ENCODE data around the gene C5orf63.

C5orf63 gene

GRCh38 chr5:127098241-127098640, 24.9 kb upstream of the C5orf63 start:
- no peak overlapping the region for H3K4me3 ChIP-seq (ENCODE audit: low read depth, low read length)
- no peak for DNase-seq (ENCODE audit: low read depth, low spot score)
- in situ Hi-C loops (cut with HindIII; ENCODE audit: low sequenced_read_pairs) = no loop called here
- TF ChIP-seq CTCF (IDR thresholded peaks at IDR 0.05; ENCODE audit: low read depth, low read length) = no peak

GRCh38 chr5:127097278-127097677, 24.0 kb upstream of the C5orf63 start:
- TF ChIP-seq CTCF (IDR thresholded peaks at IDR 0.05; ENCODE audit: low read depth, low read length) = no peak
- H3K4me3 ChIP-seq (ENCODE audit: low read depth, low read length) = no peak overlapping the region
- peak; percentile 40 for DNase-seq (ENCODE audit: low read depth, low spot score)
- in situ Hi-C loops (cut with HindIII; ENCODE audit: low sequenced_read_pairs) = no loop called here

GRCh38 chr5:127096328-127096993, 23.2 kb upstream of the C5orf63 start:
- no peak overlapping the region for H3K4me3 ChIP-seq (ENCODE audit: low read depth, low read length)
- in situ Hi-C loops (cut with HindIII; ENCODE audit: low sequenced_read_pairs) = no loop called here
- DNase-seq (ENCODE audit: low read depth, low spot score) = no peak
- no peak for TF ChIP-seq CTCF (IDR thresholded peaks at IDR 0.05; ENCODE audit: low read depth, low read length)

- in situ Hi-C loops (cut with HindIII; ENCODE audit: low sequenced_read_pairs) = no loop called here
- TF ChIP-seq CTCF (IDR thresholded peaks at IDR 0.05; ENCODE audit: low read depth, low read length) = no peak
- no peak for DNase-seq (ENCODE audit: low read depth, low spot score)
- no peak overlapping the region for H3K4me3 ChIP-seq (ENCODE audit: low read depth, low read length)
These were observed 21.0 kb upstream of the C5orf63 start for GRCh38 chr5:127094161-127094814.

- in situ Hi-C loops (cut with HindIII; ENCODE audit: low sequenced_read_pairs) = no loop called here
- DNase-seq (ENCODE audit: low read depth, low spot score) = peak; percentile 72
- no peak for TF ChIP-seq CTCF (IDR thresholded peaks at IDR 0.05; ENCODE audit: low read depth, low read length)
- no peak overlapping the region for H3K4me3 ChIP-seq (ENCODE audit: low read depth, low read length)
These were observed 19.4 kb upstream of the C5orf63 start for GRCh38 chr5:127092690-127093089.

GRCh38 chr5:127089191-127089590, 15.9 kb upstream of the C5orf63 start:
- DNase-seq (ENCODE audit: low read depth, low spot score) = no peak
- no peak overlapping the region for H3K4me3 ChIP-seq (ENCODE audit: low read depth, low read length)
- in situ Hi-C loops (cut with HindIII; ENCODE audit: low sequenced_read_pairs) = no loop called here
- no peak for TF ChIP-seq CTCF (IDR thresholded peaks at IDR 0.05; ENCODE audit: low read depth, low read length)
